Measurements from ENCODE around the gene PLAC1. TPM values are rescaled to one million over a fixed set of nuclear protein-coding genes. Genes with fewer than 3 reads are reported as not detected.

Gene PLAC1
- total and polyA plus RNA-seq, 2 of the 13 experiments (the other 11 are each of a cell fraction or from before 2014, with no cell fraction given): 0.40 to 2.7 TPM

DNA sequence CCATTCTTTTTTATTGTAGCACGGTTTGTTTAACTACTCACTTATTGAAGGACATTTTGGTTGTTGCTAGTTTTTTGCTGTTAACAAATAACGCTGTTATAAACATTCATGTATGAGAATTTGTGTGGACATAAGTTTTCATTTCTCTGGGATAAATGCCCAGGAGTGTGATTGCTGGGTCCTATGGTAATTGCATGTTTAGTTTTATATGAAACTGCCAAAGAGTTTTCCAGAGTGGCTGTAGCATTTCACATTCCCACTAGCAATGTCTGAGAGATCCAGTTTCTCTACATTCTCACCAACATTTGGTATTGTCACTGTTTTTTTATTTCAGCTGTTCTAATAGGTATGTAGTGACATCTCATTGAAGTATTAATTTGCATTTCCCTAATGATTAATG, 66.8 kb downstream of the PLAC1 start:
- BruUV-seq (replicated peaks): no TSS peak
- Histone ChIP-seq H3K9me3 (ENCODE audit: low read length) (no peaks in the 10 kb centered on the region), H3K9ac (ENCODE audit: insufficient read depth, low read depth, low read length) (no peak overlapping the region), H3K4me2 (ENCODE audit: low read depth, low read length) (no peak overlapping the region), H3K36me3 (replicated peaks in 1 of 2; ENCODE audit: control insufficient read depth in 1 of 2, insufficient read depth in 2 of 2, low read length in 2 of 2) (no peaks in the 10 kb centered on the region), H4K20me1 (ENCODE audit: insufficient read depth, low read length) (no peaks in the 10 kb centered on the region), H2AFZ (ENCODE audit: low read length) (no peak overlapping the region), H3K27me3 (ENCODE audit: control insufficient read depth in 1 of 2, insufficient read depth in 2 of 2, low read length in 2 of 2) (no peaks in the 10 kb centered on the region), H3K4me3 (replicated peaks in 1 of 3; ENCODE audit: insufficient read depth in 1 of 3, low read depth in 2 of 3, low read length in 3 of 3) (no peak overlapping the region), H3K27ac (ENCODE audit: extremely low read length, insufficient read depth, low read length) (no peak overlapping the region), H3K4me1 (ENCODE audit: insufficient read depth, low read length) (no peaks in the 10 kb centered on the region), H3K79me2 (ENCODE audit: insufficient read depth, low read length) (no peaks in the 10 kb centered on the region)
- POLR2A ChIA-PET: no interaction called here
- no peak for FAIRE-seq
- CTCF ChIA-PET (ENCODE audit: low intra/inter-chr PET ratio, low total read pairs): no interaction called here
- WGBS (ENCODE audit: low lambda C conversion rate): 71% methylated on average over 2 of the region's 2 CpGs
- no peak for ATAC-seq
- intact Hi-C loops (cut with micrococcal nuclease; ENCODE audit: unreplicated experiment) (no loop called here), in situ Hi-C loops (cut with HindIII; ENCODE audit: extremely low pct_ligation_motif_present, low pct_unique_long_range_greater_than_20kb) (no loop called here)
- TF ChIP-seq HMG20A (CRISPR knock-in tag; IDR thresholded peaks at IDR 0.05; ENCODE audit: borderline replicate concordance): no peak
- TF ChIP-seq, protein P1, sequence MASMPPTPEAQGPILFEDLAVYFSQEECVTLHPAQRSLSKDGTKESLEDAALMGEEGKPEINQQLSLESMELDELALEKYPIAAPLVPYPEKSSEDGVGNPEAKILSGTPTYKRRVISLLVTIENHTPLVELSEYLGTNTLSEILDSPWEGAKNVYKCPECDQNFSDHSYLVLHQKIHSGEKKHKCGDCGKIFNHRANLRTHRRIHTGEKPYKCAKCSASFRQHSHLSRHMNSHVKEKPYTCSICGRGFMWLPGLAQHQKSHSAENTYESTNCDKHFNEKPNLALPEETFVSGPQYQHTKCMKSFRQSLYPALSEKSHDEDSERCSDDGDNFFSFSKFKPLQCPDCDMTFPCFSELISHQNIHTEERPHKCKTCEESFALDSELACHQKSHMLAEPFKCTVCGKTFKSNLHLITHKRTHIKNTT (CRISPR knock-in tag; IDR thresholded peaks at IDR 0.05): no peak
- no peak for TF ChIP-seq JDP2 (CRISPR knock-in tag; IDR thresholded peaks at IDR 0.05; ENCODE audit: borderline replicate concordance)
- TF ChIP-seq ZBTB1 (CRISPR knock-in tag; IDR thresholded peaks at IDR 0.05; ENCODE audit: borderline replicate concordance): no peak
- TF ChIP-seq, protein P2, sequence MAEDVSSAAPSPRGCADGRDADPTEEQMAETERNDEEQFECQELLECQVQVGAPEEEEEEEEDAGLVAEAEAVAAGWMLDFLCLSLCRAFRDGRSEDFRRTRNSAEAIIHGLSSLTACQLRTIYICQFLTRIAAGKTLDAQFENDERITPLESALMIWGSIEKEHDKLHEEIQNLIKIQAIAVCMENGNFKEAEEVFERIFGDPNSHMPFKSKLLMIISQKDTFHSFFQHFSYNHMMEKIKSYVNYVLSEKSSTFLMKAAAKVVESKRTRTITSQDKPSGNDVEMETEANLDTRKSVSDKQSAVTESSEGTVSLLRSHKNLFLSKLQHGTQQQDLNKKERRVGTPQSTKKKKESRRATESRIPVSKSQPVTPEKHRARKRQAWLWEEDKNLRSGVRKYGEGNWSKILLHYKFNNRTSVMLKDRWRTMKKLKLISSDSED (CRISPR knock-in tag; IDR thresholded peaks at IDR 0.05): no peak
- no peak for TF ChIP-seq ZNF317 (CRISPR knock-in tag; IDR thresholded peaks at IDR 0.05)
- TF ChIP-seq RAD51 (IDR thresholded peaks at IDR 0.05; ENCODE audit: borderline replicate concordance): no peak
- no peak for DNase-seq (ENCODE audit: low spot score)

DNA sequence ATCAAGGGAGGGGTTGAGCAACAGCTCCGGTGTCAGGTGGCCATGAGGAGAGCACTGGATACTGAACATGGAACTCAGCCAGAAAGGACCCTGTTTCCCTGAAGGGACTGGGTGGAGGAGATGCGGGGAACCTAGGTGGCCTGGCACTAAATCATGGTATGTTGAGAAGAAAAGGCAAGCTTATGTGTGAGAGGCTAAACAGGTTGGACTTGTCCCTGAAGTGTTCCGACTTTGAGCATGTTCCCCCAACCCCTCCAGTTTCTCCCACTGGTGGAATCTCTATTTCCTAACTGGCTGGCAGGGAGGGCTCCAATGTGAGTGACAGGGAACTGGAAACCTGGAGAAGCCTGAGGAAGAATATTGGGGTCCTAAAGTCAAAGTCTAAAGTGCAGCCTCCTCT, 69.5 kb downstream of the PLAC1 start:
- no peak overlapping the region for H3K9ac ChIP-seq (ENCODE audit: insufficient read depth, low read depth, low read length)
- no peak for FAIRE-seq
- ChIA-PET CTCF (ENCODE audit: low intra/inter-chr PET ratio, low total read pairs) (no interaction called here), POLR2A (no interaction called here)
- H4K20me1 ChIP-seq (ENCODE audit: insufficient read depth, low read length): no peaks in the 10 kb centered on the region
- no peaks in the 10 kb centered on the region for H3K9me3 ChIP-seq (ENCODE audit: low read length)
- H3K4me3 ChIP-seq (replicated peaks in 1 of 3; ENCODE audit: insufficient read depth in 1 of 3, low read depth in 2 of 3, low read length in 3 of 3): no peak overlapping the region
- WGBS (ENCODE audit: low lambda C conversion rate): 46% methylated on average over 2 of the region's 3 CpGs
- H3K27ac ChIP-seq (ENCODE audit: extremely low read length, insufficient read depth, low read length): no peak overlapping the region
- H2AFZ ChIP-seq (ENCODE audit: low read length): no peak overlapping the region
- H3K4me1 ChIP-seq (ENCODE audit: insufficient read depth, low read length): no peaks in the 10 kb centered on the region
- in situ Hi-C loops (cut with HindIII; ENCODE audit: extremely low pct_ligation_motif_present, low pct_unique_long_range_greater_than_20kb): no loop called here
- no peak for DNase-seq (ENCODE audit: low spot score)
- no peak for ATAC-seq
- no TSS peak for BruUV-seq (replicated peaks)
- H3K27me3 ChIP-seq (ENCODE audit: control insufficient read depth in 1 of 2, insufficient read depth in 2 of 2, low read length in 2 of 2): no peaks in the 10 kb centered on the region
- intact Hi-C loops (cut with micrococcal nuclease; ENCODE audit: unreplicated experiment): no loop called here
- H3K79me2 ChIP-seq (ENCODE audit: insufficient read depth, low read length): no peaks in the 10 kb centered on the region
- H3K36me3 ChIP-seq (replicated peaks in 1 of 2; ENCODE audit: control insufficient read depth in 1 of 2, insufficient read depth in 2 of 2, low read length in 2 of 2): no peaks in the 10 kb centered on the region
- no peak overlapping the region for H3K4me2 ChIP-seq (ENCODE audit: low read depth, low read length)
- no peak for TF ChIP-seq CCDC6 (CRISPR knock-in tag; IDR thresholded peaks at IDR 0.05)
- no peak for TF ChIP-seq IRF2 (CRISPR knock-in tag; IDR thresholded peaks at IDR 0.05)
- TF ChIP-seq MEIS1 (CRISPR knock-in tag; IDR thresholded peaks at IDR 0.05; ENCODE audit: borderline replicate concordance): no peak
- TF ChIP-seq RFXANK (CRISPR knock-in tag; IDR thresholded peaks at IDR 0.05): no peak
- TF ChIP-seq, protein P3, sequence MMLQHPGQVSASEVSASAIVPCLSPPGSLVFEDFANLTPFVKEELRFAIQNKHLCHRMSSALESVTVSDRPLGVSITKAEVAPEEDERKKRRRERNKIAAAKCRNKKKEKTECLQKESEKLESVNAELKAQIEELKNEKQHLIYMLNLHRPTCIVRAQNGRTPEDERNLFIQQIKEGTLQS (CRISPR knock-in tag; IDR thresholded peaks at IDR 0.05): no peak
- TF ChIP-seq, protein P4, sequence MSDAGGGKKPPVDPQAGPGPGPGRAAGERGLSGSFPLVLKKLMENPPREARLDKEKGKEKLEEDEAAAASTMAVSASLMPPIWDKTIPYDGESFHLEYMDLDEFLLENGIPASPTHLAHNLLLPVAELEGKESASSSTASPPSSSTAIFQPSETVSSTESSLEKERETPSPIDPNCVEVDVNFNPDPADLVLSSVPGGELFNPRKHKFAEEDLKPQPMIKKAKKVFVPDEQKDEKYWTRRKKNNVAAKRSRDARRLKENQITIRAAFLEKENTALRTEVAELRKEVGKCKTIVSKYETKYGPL (CRISPR knock-in tag; IDR thresholded peaks at IDR 0.05): no peak
- TF ChIP-seq, protein P5, sequence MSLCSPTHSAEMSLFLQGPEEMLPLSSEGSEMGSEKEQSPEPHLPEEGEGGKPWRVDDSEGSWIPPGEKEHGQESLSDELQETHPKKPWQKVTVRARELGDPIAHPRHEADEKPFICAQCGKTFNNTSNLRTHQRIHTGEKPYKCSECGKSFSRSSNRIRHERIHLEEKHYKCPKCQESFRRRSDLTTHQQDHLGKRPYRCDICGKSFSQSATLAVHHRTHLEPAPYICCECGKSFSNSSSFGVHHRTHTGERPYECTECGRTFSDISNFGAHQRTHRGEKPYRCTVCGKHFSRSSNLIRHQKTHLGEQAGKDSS (CRISPR knock-in tag; IDR thresholded peaks at IDR 0.05; ENCODE audit: borderline replicate concordance, low read depth): no peak

Measured in HepG2 (cell line).